Measurements from ENCODE around the gene ARL5C.

The ARL5C gene

GRCh38 chr17:39134878-39135277 is 31.1 kb downstream of the ARL5C start:
- no peak for ATAC-seq
- TF ChIP-seq SNAI2 (CRISPR knock-in tag; IDR thresholded peaks at IDR 0.05) (no peak), ZNF8 (CRISPR knock-in tag; IDR thresholded peaks at IDR 0.05) (no peak)

DNA sequence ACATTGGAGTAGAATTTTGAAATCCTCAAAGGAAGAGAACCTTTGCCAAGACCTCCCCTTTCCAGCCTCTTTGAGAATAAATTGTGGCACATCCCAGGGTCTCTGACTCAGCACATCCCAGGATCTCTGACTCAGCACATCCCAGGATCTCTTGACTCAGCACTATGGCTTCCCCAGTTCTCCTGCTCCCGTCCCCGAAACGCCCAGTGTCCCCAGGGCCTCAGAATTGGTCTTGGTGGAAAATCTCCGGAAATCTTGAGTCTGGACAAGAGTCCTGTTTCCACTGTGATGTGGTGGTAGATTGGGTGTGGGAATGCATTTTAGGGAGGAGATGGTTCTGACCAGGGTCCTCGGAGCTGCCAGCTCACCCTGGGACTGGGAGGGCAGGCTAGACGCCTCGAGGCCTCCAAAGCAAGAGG is 33.8 kb downstream of the ARL5C start:
- peak; percentile 54; the same call in 2 of the 3 replicates for ATAC-seq
- TF ChIP-seq CREB5 (CRISPR knock-in tag; IDR thresholded peaks at IDR 0.05; ENCODE audit: low read depth) (no peak), ZNF8 (CRISPR knock-in tag; IDR thresholded peaks at IDR 0.05) (no peak), CSRNP3 (CRISPR knock-in tag; IDR thresholded peaks at IDR 0.05) (no peak), ARNTL (CRISPR knock-in tag; IDR thresholded peaks at IDR 0.05; ENCODE audit: borderline replicate concordance, low read depth) (no peak), PATZ1 (CRISPR knock-in tag; IDR thresholded peaks at IDR 0.05; ENCODE audit: borderline replicate concordance) (no peak), TCF4 (CRISPR knock-in tag; IDR thresholded peaks at IDR 0.05; ENCODE audit: borderline replicate concordance) (no peak), ZNF565 (CRISPR knock-in tag; conservative IDR thresholded peaks at IDR 0.05; ENCODE audit: low read depth) (no peak), ZC3H10 (CRISPR knock-in tag; IDR thresholded peaks at IDR 0.05) (no peak), ZFP30 (CRISPR knock-in tag; IDR thresholded peaks at IDR 0.05) (no peak), ISL1 (CRISPR knock-in tag; IDR thresholded peaks at IDR 0.05) (no peak)
- TF ChIP-seq, protein P1, sequence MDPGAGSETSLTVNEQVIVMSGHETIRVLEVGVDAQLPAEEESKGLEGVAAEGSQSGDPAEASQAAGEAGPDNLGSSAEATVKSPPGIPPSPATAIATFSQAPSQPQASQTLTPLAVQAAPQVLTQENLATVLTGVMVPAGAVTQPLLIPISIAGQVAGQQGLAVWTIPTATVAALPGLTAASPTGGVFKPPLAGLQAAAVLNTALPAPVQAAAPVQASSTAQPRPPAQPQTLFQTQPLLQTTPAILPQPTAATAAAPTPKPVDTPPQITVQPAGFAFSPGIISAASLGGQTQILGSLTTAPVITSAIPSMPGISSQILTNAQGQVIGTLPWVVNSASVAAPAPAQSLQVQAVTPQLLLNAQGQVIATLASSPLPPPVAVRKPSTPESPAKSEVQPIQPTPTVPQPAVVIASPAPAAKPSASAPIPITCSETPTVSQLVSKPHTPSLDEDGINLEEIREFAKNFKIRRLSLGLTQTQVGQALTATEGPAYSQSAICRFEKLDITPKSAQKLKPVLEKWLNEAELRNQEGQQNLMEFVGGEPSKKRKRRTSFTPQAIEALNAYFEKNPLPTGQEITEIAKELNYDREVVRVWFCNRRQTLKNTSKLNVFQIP (CRISPR knock-in tag; IDR thresholded peaks at IDR 0.05; ENCODE audit: borderline replicate concordance, low read depth) = no peak

DNA sequence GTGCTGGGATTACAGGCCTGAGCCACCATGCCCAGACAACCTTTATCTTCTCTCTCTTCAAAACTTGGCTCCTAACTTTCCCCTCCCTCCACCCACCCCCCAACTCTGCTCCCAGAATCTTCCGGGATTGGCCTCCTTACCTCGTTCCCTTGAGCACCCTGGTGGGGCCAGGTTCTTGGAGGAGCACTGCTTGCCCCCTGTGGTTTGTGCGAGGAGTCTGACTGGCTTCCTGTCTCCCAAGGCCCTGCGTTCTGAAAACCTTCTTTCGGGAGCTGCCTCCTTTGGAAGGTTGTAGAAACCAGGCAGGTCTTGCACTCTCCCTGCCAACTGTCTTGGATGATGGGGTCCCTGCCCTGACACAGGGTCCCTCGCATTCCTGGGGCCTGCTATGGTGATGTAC is 34.3 kb downstream of the ARL5C start:
- ATAC-seq = no peak
- no peak for TF ChIP-seq ZFP30 (CRISPR knock-in tag; IDR thresholded peaks at IDR 0.05)
- TF ChIP-seq SNAI2 (CRISPR knock-in tag; IDR thresholded peaks at IDR 0.05) = no peak
- TF ChIP-seq ZNF70 (CRISPR knock-in tag; IDR thresholded peaks at IDR 0.05) = no peak
- no peak for TF ChIP-seq BACH2 (CRISPR knock-in tag; IDR thresholded peaks at IDR 0.05; ENCODE audit: borderline replicate concordance)
- TF ChIP-seq CREB5 (CRISPR knock-in tag; IDR thresholded peaks at IDR 0.05; ENCODE audit: low read depth) = no peak
- no peak for TF ChIP-seq ARNTL (CRISPR knock-in tag; IDR thresholded peaks at IDR 0.05; ENCODE audit: borderline replicate concordance, low read depth)
- TF ChIP-seq TSHZ2 (CRISPR knock-in tag; IDR thresholded peaks at IDR 0.05) = no peak
- no peak for TF ChIP-seq PATZ1 (CRISPR knock-in tag; IDR thresholded peaks at IDR 0.05; ENCODE audit: borderline replicate concordance)
- TF ChIP-seq CSDC2 (CRISPR knock-in tag; IDR thresholded peaks at IDR 0.05) = no peak
- TF ChIP-seq CSRNP3 (CRISPR knock-in tag; IDR thresholded peaks at IDR 0.05) = no peak
- TF ChIP-seq PPARA (CRISPR knock-in tag; IDR thresholded peaks at IDR 0.05; ENCODE audit: borderline replicate concordance) = no peak
- no peak for TF ChIP-seq ESRRG (CRISPR knock-in tag; IDR thresholded peaks at IDR 0.05)
- TF ChIP-seq RARB (CRISPR knock-in tag; IDR thresholded peaks at IDR 0.05) = no peak
- no peak for TF ChIP-seq ZFP3 (CRISPR knock-in tag; IDR thresholded peaks at IDR 0.05)
- TF ChIP-seq ZC3H10 (CRISPR knock-in tag; IDR thresholded peaks at IDR 0.05) = no peak
